HG03354 (cell line): ENCODE measurements around the gene STPG4.

Source experiments
- ATAC-seq: cut with Tn5 transposase; IDR thresholded peaks from one replicate; pipeline ENCODE4 v1.9.1; 2021; ENCODE audit warnings: mild to moderate bottlenecking; ENCODE audit not compliant: unreplicated experiment, poor library complexity, severe bottlenecking

The STPG4 gene

GRCh38 chr2:47095349-47096020 lies 59.6 kb downstream of the STPG4 start:
- no peak for ATAC-seq

GRCh38 chr2:47094511-47095142 lies 60.5 kb downstream of the STPG4 start:
- no peak for ATAC-seq

- no peak for ATAC-seq
Observed at GRCh38 chr2:47093626-47094025, 61.5 kb downstream of the STPG4 start.

- ATAC-seq, result no peak
Observed at GRCh38 chr2:47092465-47092864, 62.6 kb downstream of the STPG4 start.

GRCh38 chr2:47091118-47091517 lies 64.0 kb downstream of the STPG4 start:
- no peak for ATAC-seq

GRCh38 chr2:47089083-47089464 lies 66.0 kb downstream of the STPG4 start:
- no peak for ATAC-seq

GRCh38 chr2:47088371-47089082 lies 66.6 kb downstream of the STPG4 start:
- no peak for ATAC-seq

- no peak for ATAC-seq
Observed at GRCh38 chr2:47087051-47087450, 68.1 kb downstream of the STPG4 start.

GRCh38 chr2:47086571-47086970 lies 68.5 kb downstream of the STPG4 start:
- no peak for ATAC-seq

GRCh38 chr2:47086054-47086471 lies 69.0 kb downstream of the STPG4 start:
- ATAC-seq, result no peak

GRCh38 chr2:47083886-47084687 lies 71.0 kb downstream of the STPG4 start:
- ATAC-seq, result no peak

GRCh38 chr2:47083485-47083884 lies 71.6 kb downstream of the STPG4 start:
- ATAC-seq, result no peak

GRCh38 chr2:47083005-47083404 lies 72.1 kb downstream of the STPG4 start:
- no peak for ATAC-seq

GRCh38 chr2:47080888-47081301 lies 74.2 kb downstream of the STPG4 start:
- ATAC-seq, result no peak

- ATAC-seq, result no peak
Observed at GRCh38 chr2:47079515-47080412, 75.3 kb downstream of the STPG4 start.

GRCh38 chr2:47078541-47079482 lies 76.3 kb downstream of the STPG4 start:
- no peak for ATAC-seq

- ATAC-seq, result no peak
Observed at GRCh38 chr2:47077442-47078117, 77.5 kb downstream of the STPG4 start.
